Breast epithelium (tissue), 3 donors: Measurements from ENCODE around the gene KLHL40.

Experiments used
- CTCF ChIP-seq, 3 donors: fragments of 450-650 bp; IDR thresholded peaks; one replicate each; pipeline ENCODE4 v1.5.1; 2016 to 2017; ENCODE audit warnings: antibody characterized with exemption in 3 of 3, mild to moderate bottlenecking in 3 of 3, moderate library complexity in 3 of 3
- POLR2AphosphoS5 ChIP-seq, 3 donors: sonication (generic); formaldehyde crosslinking; IDR thresholded peaks; one replicate each; pipeline ENCODE4 v1.6.1; 2017; ENCODE audit warnings: antibody characterized with exemption in 3 of 3

GRCh38 chr3:42730706-42731420, 45.5 kb downstream of the KLHL40 start:
- TF ChIP-seq CTCF (IDR thresholded peaks at IDR 0.05) = no peak
- TF ChIP-seq POLR2AphosphoS5 (IDR thresholded peaks at IDR 0.05) = no peak
